Bladder microvascular endothelial cell (primary cell): ENCODE data around the gene KLHDC2. TPM values are rescaled to one million over a fixed set of nuclear protein-coding genes. Genes with fewer than 3 reads are reported as not detected.

Experiments used
- total RNA-seq: library from RNA; depleted of rRNA; stranded (reverse); fragments of >200 nt; gene quantifications from 2 replicates; pipeline ENCODE4 v1.2.3, GENCODE V29; 2014

The KLHDC2 gene, protein sequence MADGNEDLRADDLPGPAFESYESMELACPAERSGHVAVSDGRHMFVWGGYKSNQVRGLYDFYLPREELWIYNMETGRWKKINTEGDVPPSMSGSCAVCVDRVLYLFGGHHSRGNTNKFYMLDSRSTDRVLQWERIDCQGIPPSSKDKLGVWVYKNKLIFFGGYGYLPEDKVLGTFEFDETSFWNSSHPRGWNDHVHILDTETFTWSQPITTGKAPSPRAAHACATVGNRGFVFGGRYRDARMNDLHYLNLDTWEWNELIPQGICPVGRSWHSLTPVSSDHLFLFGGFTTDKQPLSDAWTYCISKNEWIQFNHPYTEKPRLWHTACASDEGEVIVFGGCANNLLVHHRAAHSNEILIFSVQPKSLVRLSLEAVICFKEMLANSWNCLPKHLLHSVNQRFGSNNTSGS
- 60.9 and 61.4 TPM in 2 replicates for total RNA-seq

DNA sequence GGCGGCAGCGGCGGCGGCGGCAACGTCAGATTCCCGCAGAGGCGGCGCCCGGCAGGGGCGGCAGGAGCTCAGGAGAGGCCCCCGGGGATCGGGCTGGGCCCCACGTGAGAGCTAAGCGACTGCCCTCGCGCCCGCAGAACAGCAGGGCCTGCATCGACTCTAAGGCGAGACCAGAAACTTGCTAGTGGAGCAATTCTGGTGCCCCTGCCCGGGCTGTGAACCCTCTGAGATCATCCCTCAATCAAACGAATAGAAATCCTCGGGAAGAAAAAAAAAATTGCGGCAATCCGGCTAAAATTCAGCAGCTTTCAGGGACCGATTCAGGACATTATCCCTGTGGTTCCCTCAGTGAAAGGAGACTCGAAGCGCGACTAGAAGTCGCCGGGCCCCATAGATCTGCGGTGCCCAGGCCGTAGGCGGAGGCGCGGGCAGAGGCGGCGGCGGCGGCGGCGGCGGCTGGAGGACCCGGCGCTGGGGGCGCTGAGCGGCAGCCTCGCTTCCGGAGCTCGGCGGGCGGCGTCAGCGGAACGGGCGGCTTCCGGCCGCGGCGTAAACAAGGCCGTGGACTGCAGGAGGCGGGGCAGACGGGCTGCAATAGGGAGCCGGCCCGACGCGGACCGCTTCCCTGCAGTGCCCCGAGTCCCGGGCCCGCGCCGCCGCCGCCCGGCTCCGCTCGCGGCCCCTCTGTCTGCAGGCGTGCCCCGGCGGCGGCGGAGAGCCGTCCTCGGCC is at the start of gene KLHDC2:
Gene KLHDC2, plus strand, starts transcription at position 583 of the 730 bp plus-strand sequence. CDS start 316 bp downstream, outside the sequence.

Other genes with a start within 250 kb of the KLHDC2 start
- gene RPS29, start 181.8 kb upstream of the KLHDC2 start, total RNA-seq = 551 and 1,484 TPM in 2 replicates
- gene LRR1, start 169.2 kb upstream of the KLHDC2 start, total RNA-seq = 16.9 and 25.4 TPM in 2 replicates
- gene RPL36AL, start 147.5 kb upstream of the KLHDC2 start, total RNA-seq = 324 and 335 TPM in 2 replicates
- gene MGAT2, start 147.4 kb upstream of the KLHDC2 start, total RNA-seq = 57.6 and 66.5 TPM in 2 replicates
- gene DNAAF2, start 132.9 kb upstream of the KLHDC2 start, total RNA-seq = 5.3 and 7.6 TPM in 2 replicates
- gene POLE2, start 79.9 kb upstream of the KLHDC2 start, total RNA-seq = 11.5 and 12.6 TPM in 2 replicates
- 1.3 and 2.8 TPM in 2 replicates for gene KLHDC1, start 75.0 kb upstream of the KLHDC2 start, total RNA-seq
- 34.2 and 125 TPM in 2 replicates for gene NEMF, start 84.6 kb downstream of the KLHDC2 start, total RNA-seq
- gene ARF6, start 124.9 kb downstream of the KLHDC2 start, total RNA-seq = 45.7 and 49.7 TPM in 2 replicates